Neuronal stem cell (in vitro differentiated cells): ENCODE measurements around the gene PCSK5.

Source experiments
- DNase-seq: peaks from one replicate; pipeline ENCODE4 v3.0.0-alpha.2; 2013; ENCODE audit warnings: low spot score
- H2AFZ ChIP-seq: one replicate; pipeline ENCODE4 v1.6.1; 2013; ENCODE audit warnings: mild to moderate bottlenecking, low read length, inconsistent platforms
- H2AK5ac ChIP-seq: 2 replicates; pipeline ENCODE4 v1.6.1; 2013; ENCODE audit warnings: low read depth, mild to moderate bottlenecking, inconsistent platforms, low read length, moderate library complexity, mixed read lengths
- H2BK120ac ChIP-seq: 2 replicates; pipeline ENCODE4 v1.6.1; 2013; ENCODE audit warnings: low read depth, mild to moderate bottlenecking, inconsistent platforms, low read length, moderate library complexity, mixed read lengths
- H2BK12ac ChIP-seq: one replicate; pipeline ENCODE4 v1.6.1; 2013; ENCODE audit warnings: low read length, inconsistent platforms
- H2BK15ac ChIP-seq: 2 replicates; pipeline ENCODE4 v1.6.1; 2013; ENCODE audit warnings: mild to moderate bottlenecking, low read length, inconsistent platforms, mixed read lengths
- H2BK5ac ChIP-seq: one replicate; pipeline ENCODE4 v1.6.1; 2013; ENCODE audit warnings: inconsistent platforms, mild to moderate bottlenecking, low read length, moderate library complexity
- H3K14ac ChIP-seq: one replicate; pipeline ENCODE4 v1.6.1; 2013; ENCODE audit warnings: low read length, inconsistent platforms
- H3K18ac ChIP-seq: 2 replicates; pipeline ENCODE4 v1.6.1; 2013; ENCODE audit warnings: low read length, inconsistent platforms
- H3K23ac ChIP-seq: 2 replicates; pipeline ENCODE4 v1.6.1; 2013; ENCODE audit warnings: low read depth, mild to moderate bottlenecking, mixed read lengths, low read length, inconsistent platforms; ENCODE audit not compliant: poor library complexity
- H3K27ac ChIP-seq: replicated peaks from 3 replicates; pipeline ENCODE4 v1.5.1; 2013; ENCODE audit warnings: low read length, inconsistent platforms
- H3K27me3 ChIP-seq, 3 experiments: 2 replicates each; pipeline ENCODE4 v1.6.1; 2013; ENCODE audit warnings: low read length in 3 of 3, mild to moderate bottlenecking in 2 of 3, inconsistent platforms in 1 of 3, low read depth in 1 of 3, mixed read lengths in 1 of 3, moderate library complexity in 1 of 3; ENCODE audit not compliant: control insufficient read depth in 3 of 3, insufficient read depth in 3 of 3
- H3K36me3 ChIP-seq, 2 donors: replicated peaks in 1 of 2; 2 replicates each; pipeline ENCODE4 v1.6.1; 2013; ENCODE audit warnings: low read length in 2 of 2; ENCODE audit not compliant: control insufficient read depth in 2 of 2, insufficient read depth in 2 of 2
- H3K4ac ChIP-seq: 2 replicates; pipeline ENCODE4 v1.6.1; 2013; ENCODE audit warnings: inconsistent platforms, mild to moderate bottlenecking, low read length, moderate library complexity
- H3K4me1 ChIP-seq, 2 donors: 1 replicate in 1 of 2; 2 replicates in 1 of 2; pipeline ENCODE4 v1.6.1; 2013; ENCODE audit warnings: low read length in 2 of 2, low read depth in 1 of 2; ENCODE audit not compliant: control insufficient read depth in 2 of 2, insufficient read depth in 1 of 2
- H3K4me2 ChIP-seq: one replicate; pipeline ENCODE4 v1.6.1; 2013; ENCODE audit warnings: mild to moderate bottlenecking, low read length, inconsistent platforms; ENCODE audit not compliant: insufficient read depth, poor library complexity, severe bottlenecking
- H3K4me3 ChIP-seq, 2 donors: 2 replicates each; pipeline ENCODE4 v1.5.1; 2013; ENCODE audit warnings: low read length in 2 of 2, mild to moderate bottlenecking in 2 of 2, inconsistent platforms in 1 of 2, moderate library complexity in 1 of 2
- H3K79me1 ChIP-seq: one replicate; pipeline ENCODE4 v1.6.1; 2013; ENCODE audit warnings: low read depth, mild to moderate bottlenecking, inconsistent platforms, low read length, moderate library complexity
- H3K9ac ChIP-seq: one replicate; pipeline ENCODE4 v1.6.1; 2013; ENCODE audit warnings: mild to moderate bottlenecking, low read depth, low read length, inconsistent platforms; ENCODE audit not compliant: poor library complexity
- H3K9me3 ChIP-seq, 2 donors: replicated peaks in 1 of 2; 2 replicates each; pipeline versions ENCODE3 to v1.6.1; 2013; ENCODE audit warnings: low read length in 2 of 2, mild to moderate bottlenecking in 2 of 2, inconsistent platforms in 1 of 2, low read depth in 1 of 2, mixed read lengths in 1 of 2, moderate library complexity in 1 of 2; ENCODE audit not compliant: control insufficient read depth in 2 of 2, insufficient read depth in 1 of 2
- H4K8ac ChIP-seq: one replicate; pipeline ENCODE4 v1.6.1; 2013; ENCODE audit warnings: low read depth, mild to moderate bottlenecking, inconsistent platforms, low read length, moderate library complexity
- H4K91ac ChIP-seq: one replicate; pipeline ENCODE4 v1.6.1; 2013; ENCODE audit warnings: low read length, low read depth, mild to moderate bottlenecking, inconsistent platforms; ENCODE audit not compliant: poor library complexity
- WGBS, 2 donors: extraction: QIAGEN DNeasy Blood & Tissue Kit; methylation state at CpG; one replicate each; pipeline ENCODE4 v1.1.7; 2013; ENCODE audit warnings: missing lambda C conversion rate in 2 of 2, mixed read lengths in 1 of 2; ENCODE audit not compliant: insufficient read length in 2 of 2, insufficient replicate concordance in 1 of 2; ENCODE audit errors: extremely low coverage in 2 of 2; 5-methylcytosine and 5-hydroxymethylcytosine counted together

Gene PCSK5

GRCh38 chr9:75904364-75904763, 13.9 kb downstream of the PCSK5 start:
- H4K8ac ChIP-seq, result no peak overlapping the region
- no peak overlapping the region for H3K4me3 ChIP-seq
- no peak overlapping the region for H2AFZ ChIP-seq
- no peaks in the 10 kb centered on the region for H3K9me3 ChIP-seq
- H3K4me2 ChIP-seq, result no peak overlapping the region
- peaks cover 0 to 4% of the 10 kb centered on the region in 2 donors for H3K4me1 ChIP-seq
- H3K18ac ChIP-seq, result no peak overlapping the region
- no peak overlapping the region for H3K4ac ChIP-seq
- H2BK12ac ChIP-seq, result no peak overlapping the region
- H2AK5ac ChIP-seq, result no peak overlapping the region
- H4K91ac ChIP-seq, result no peak overlapping the region
- no peak overlapping the region for H2BK5ac ChIP-seq
- peaks cover 0 to 2% of the 10 kb centered on the region in 2 donors for H3K36me3 ChIP-seq
- no peak overlapping the region for H3K23ac ChIP-seq
- no peak overlapping the region for H3K14ac ChIP-seq
- H3K9ac ChIP-seq, result no peak overlapping the region
- no peaks in the 10 kb centered on the region for H3K79me1 ChIP-seq
- DNase-seq, result no peak
- no peak overlapping the region for H2BK120ac ChIP-seq
- H3K27ac ChIP-seq, result no peak overlapping the region
- no peak overlapping the region for H2BK15ac ChIP-seq
- H3K27me3 ChIP-seq, result no peaks in the 10 kb centered on the region

- H4K91ac ChIP-seq, result no peak overlapping the region
- H2BK5ac ChIP-seq, result no peak overlapping the region
- H2BK120ac ChIP-seq, result no peak overlapping the region
- WGBS, 2 donors, result no CpG with 5 or more reads among the region's 1 CpG
- H3K9me3 ChIP-seq, result no peaks in the 10 kb centered on the region
- no peak overlapping the region for H3K14ac ChIP-seq
- H2BK15ac ChIP-seq, result no peak overlapping the region
- H3K23ac ChIP-seq, result no peak overlapping the region
- H3K4ac ChIP-seq, result no peak overlapping the region
- H3K27ac ChIP-seq, result no peak overlapping the region
- peaks cover 0 to 1% (median 0%) of the 10 kb centered on the region in 3 experiments for H3K27me3 ChIP-seq
- no peak overlapping the region for H2BK12ac ChIP-seq
- H4K8ac ChIP-seq, result no peak overlapping the region
- peaks cover 4% of the 10 kb centered on the region for H3K79me1 ChIP-seq
- no peak overlapping the region for H3K4me2 ChIP-seq
- no peaks in the 10 kb centered on the region for H3K36me3 ChIP-seq
- no peak overlapping the region for H3K18ac ChIP-seq
- no peak overlapping the region for H3K4me3 ChIP-seq
- DNase-seq, result no peak
- no peak overlapping the region for H2AK5ac ChIP-seq
- H2AFZ ChIP-seq, result no peak overlapping the region
- H3K9ac ChIP-seq, result no peak overlapping the region
- peaks cover 0 to 1% of the 10 kb centered on the region in 2 donors for H3K4me1 ChIP-seq
Observed at GRCh38 chr9:75906531-75906930, 16.1 kb downstream of the PCSK5 start.

- Histone ChIP-seq H3K9me3 (no peaks in the 10 kb centered on the region), H3K4me1 (peaks cover 0 to 3% of the 10 kb centered on the region in 2 donors), H3K18ac (no peak overlapping the region), H3K27me3 (peaks cover 0 to 1% (median 0%) of the 10 kb centered on the region in 3 experiments), H4K91ac (no peak overlapping the region), H3K4me2 (no peak overlapping the region), H3K27ac (no peak overlapping the region), H3K79me1 (peaks cover 6% of the 10 kb centered on the region), H3K14ac (no peak overlapping the region), H2AK5ac (no peak overlapping the region), H3K4ac (no peak overlapping the region), H2BK12ac (no peak overlapping the region), H2BK15ac (no peak overlapping the region), H3K4me3 (no peak overlapping the region), H2BK120ac (no peak overlapping the region), H3K23ac (no peak overlapping the region), H2AFZ (no peak overlapping the region), H3K36me3 (no peaks in the 10 kb centered on the region), H4K8ac (no peak overlapping the region), H2BK5ac (no peak overlapping the region), H3K9ac (no peak overlapping the region)
- WGBS, 2 donors, result no CpG with 5 or more reads among the region's 3 CpGs
- DNase-seq, result no peak
Observed at GRCh38 chr9:75907329-75907728, 16.9 kb downstream of the PCSK5 start.

- no peak overlapping the region for H2AFZ ChIP-seq
- DNase-seq, result no peak
- H3K4ac ChIP-seq, result no peak overlapping the region
- H3K27ac ChIP-seq, result no peak overlapping the region
- H3K4me1 ChIP-seq, result peaks cover 0 to 7% of the 10 kb centered on the region in 2 donors
- H3K14ac ChIP-seq, result no peak overlapping the region
- peaks cover 6% of the 10 kb centered on the region for H3K79me1 ChIP-seq
- no peak overlapping the region for H2AK5ac ChIP-seq
- no peak overlapping the region for H4K91ac ChIP-seq
- no peaks in the 10 kb centered on the region for H3K9me3 ChIP-seq
- whole genome bisulfite sequencing, 2 donors, result no CpG with 5 or more reads among the region's 1 CpG
- H3K4me2 ChIP-seq, result no peak overlapping the region
- H3K27me3 ChIP-seq, result peaks cover 0 to 1% (median 0%) of the 10 kb centered on the region in 3 experiments
- no peak overlapping the region for H3K4me3 ChIP-seq
- no peak overlapping the region for H2BK12ac ChIP-seq
- no peak overlapping the region for H2BK120ac ChIP-seq
- no peak overlapping the region for H3K9ac ChIP-seq
- H3K18ac ChIP-seq, result no peak overlapping the region
- no peak overlapping the region for H2BK5ac ChIP-seq
- no peaks in the 10 kb centered on the region for H3K36me3 ChIP-seq
- H4K8ac ChIP-seq, result no peak overlapping the region
- H2BK15ac ChIP-seq, result no peak overlapping the region
- H3K23ac ChIP-seq, result no peak overlapping the region
Observed at GRCh38 chr9:75907923-75908322, 17.4 kb downstream of the PCSK5 start.
